Left colon (tissue), 2 donors: ENCODE measurements around the gene BRF1. TPM values are rescaled to one million over a fixed set of nuclear protein-coding genes. Genes with fewer than 3 reads are reported as not detected.

Source experiments
- ATAC-seq: fragments of 200-7000 bp; cut with Tn5 transposase; one replicate; pipeline ENCODE4 v1.9.1; 2020; ENCODE audit warnings: mild to moderate bottlenecking, moderate library complexity
- DNase-seq, 2 donors: peaks; one replicate each; pipeline ENCODE4 v3.0.0-alpha.2; 2020
- intact Hi-C, 2 donors: fragments of 100-400 bp; cut with DNase I in 1 of 2; cut with micrococcal nuclease in 1 of 2; formaldehyde crosslinking; loops; one replicate each; pipeline versions ENCODE4 v1.11.2 to v1.14.0; 2022; cut with DNase I, micrococcal nuclease
- total RNA-seq, 2 donors: library from RNA; stranded (reverse); fragmentation: NEBNext Ultra II Directional; extraction: Animal tissue kit (Norgen Biotek cat#: 25700); gene quantifications; one replicate each; pipeline ENCODE4 v1.2.1, GENCODE V29; 2021
- donor health status: DM: no; HTN: no; CAD: no.
- donor health status: DM: yes; HTN: yes; CAD: no.

Gene BRF1
- total RNA-seq, 2 donors from 2014 or later: 29.9 to 35.1 TPM

GRCh38 chr14:105324080-105324778 lies 23.4 kb upstream of the BRF1 start:
- DNase-seq (no peak), ATAC-seq (peak; percentile 7)
- intact Hi-C loops: no loop called here

GRCh38 chr14:105323663-105324062 lies 22.9 kb upstream of the BRF1 start:
- ATAC-seq (no peak), DNase-seq (no peak)
- intact Hi-C loops: no loop called here

GRCh38 chr14:105322791-105323556 lies 22.2 kb upstream of the BRF1 start:
- ATAC-seq (no peak), DNase-seq (no peak)
- intact Hi-C loops: no loop called here

GRCh38 chr14:105317546-105317945 lies 16.7 kb upstream of the BRF1 start:
- intact Hi-C loops: no loop called here
- no peak for ATAC-seq
- no peak for DNase-seq

GRCh38 chr14:105316968-105317510 lies 16.2 kb upstream of the BRF1 start:
- DNase-seq: peak in 1 of 2 donors; percentile 52
- intact Hi-C loops: no loop called here
- no peak for ATAC-seq

DNA sequence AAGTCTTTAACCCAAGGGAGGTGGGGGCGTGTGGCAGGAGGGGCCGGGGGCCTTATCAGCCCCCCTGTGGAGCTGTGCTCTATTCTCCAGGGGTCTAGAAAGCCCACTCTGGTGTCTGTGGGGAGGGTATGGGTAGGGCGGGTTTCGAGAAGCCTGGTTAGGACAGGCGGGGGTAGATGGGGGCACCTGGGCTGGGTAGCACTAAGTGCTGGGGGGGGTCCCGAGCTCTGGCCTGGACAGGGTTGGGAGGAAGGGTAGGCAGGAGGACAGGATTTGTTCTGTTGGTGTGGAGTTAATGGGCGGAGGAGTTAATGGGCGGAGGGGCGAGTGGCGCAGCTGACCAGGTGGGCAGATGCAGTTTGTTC lies 15.8 kb upstream of the BRF1 start:
- DNase-seq: no peak
- ATAC-seq: no peak
- intact Hi-C loops: no loop called here

DNA sequence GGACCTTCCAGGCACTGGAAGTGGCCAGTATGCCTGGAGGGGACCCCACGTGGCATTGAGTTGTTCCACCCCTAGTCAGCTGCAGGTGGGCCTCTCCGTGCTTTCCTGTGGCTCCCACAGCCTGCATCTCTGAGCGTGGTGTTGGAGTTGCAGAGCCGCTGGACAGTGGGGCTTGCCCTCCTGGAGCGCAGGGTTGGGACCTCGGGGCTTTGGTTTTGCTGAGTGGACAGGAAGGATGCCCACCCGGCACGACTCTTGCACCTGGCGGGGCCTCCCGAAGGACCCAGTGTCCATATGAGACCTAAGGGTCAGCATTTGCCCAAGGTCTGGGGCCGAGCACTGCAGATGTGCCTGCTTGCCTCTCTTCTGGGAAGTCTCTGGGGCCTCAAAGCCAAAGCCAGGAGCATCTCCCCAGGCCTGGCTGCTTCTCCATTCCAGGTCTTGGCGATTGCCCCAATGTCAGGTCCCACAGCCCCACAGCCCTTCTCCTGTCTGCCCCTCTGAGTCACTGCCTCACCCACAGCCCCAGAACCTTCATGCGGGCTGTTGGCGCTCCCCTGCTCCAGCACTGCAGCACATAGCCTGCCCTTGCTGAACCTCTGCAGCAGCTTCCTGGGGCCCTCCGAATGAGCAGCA lies 15.3 kb upstream of the BRF1 start:
- intact Hi-C loops: no loop called here
- DNase-seq (no peak), ATAC-seq (no peak)

GRCh38 chr14:105315211-105315721 lies 14.5 kb upstream of the BRF1 start:
- ATAC-seq (peak; percentile 53), DNase-seq (peak; percentile 68 to 78)
- intact Hi-C loops: no loop called here

GRCh38 chr14:105314287-105315200 lies 13.7 kb upstream of the BRF1 start, which contains the start of gene PACS2:
TSS of gene PACS2 (plus strand) at chr14:105314748. CDS start at chr14:105314919, 171 bp downstream.
- intact Hi-C loops: no loop called here
- ATAC-seq: peak; percentile 83

GRCh38 chr14:105313381-105314286 lies 12.8 kb upstream of the BRF1 start:
- intact Hi-C loops: no loop called here
- ATAC-seq: peak; percentile 32
- peak in 1 of 2 donors; percentile 67 for DNase-seq

More at GRCh38 chr14:105314287-105315200, 13.7 kb upstream of the BRF1 start, which contains the start of gene PACS2:
- peak; percentile 59 to 81 for DNase-seq

GRCh38 chr14:105312973-105313372 lies 12.2 kb upstream of the BRF1 start:
- intact Hi-C loops: no loop called here
- DNase-seq (no peak), ATAC-seq (no peak)

DNA sequence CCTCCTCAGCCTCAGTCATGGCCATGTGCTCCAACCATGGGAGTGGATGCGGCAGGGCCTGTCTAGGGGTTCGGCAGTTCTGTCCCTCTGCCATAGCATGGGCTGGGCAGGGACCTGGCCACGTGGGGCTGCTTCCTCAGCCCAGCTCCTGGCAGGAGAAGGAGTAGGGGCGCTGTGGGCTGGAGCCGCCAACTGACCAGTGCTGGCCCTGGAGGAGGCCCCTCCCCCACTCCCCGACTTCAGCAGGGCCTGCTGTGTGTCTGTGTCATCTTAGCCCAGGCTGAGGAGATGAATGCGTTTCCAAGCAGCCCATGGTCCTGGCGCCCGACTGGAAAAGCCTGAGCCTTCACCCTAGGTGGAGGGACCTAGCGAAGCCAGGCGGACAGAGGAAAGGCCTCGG lies 11.0 kb upstream of the BRF1 start:
- intact Hi-C loops: no loop called here
- DNase-seq (no peak), ATAC-seq (no peak)

GRCh38 chr14:105309371-105309770 lies 8.6 kb upstream of the BRF1 start:
- ATAC-seq: no peak
- intact Hi-C loops: no loop called here
- no peak for DNase-seq

GRCh38 chr14:105307052-105307727 lies 6.4 kb upstream of the BRF1 start:
- DNase-seq (no peak), ATAC-seq (no peak)
- intact Hi-C loops: no loop called here

DNA sequence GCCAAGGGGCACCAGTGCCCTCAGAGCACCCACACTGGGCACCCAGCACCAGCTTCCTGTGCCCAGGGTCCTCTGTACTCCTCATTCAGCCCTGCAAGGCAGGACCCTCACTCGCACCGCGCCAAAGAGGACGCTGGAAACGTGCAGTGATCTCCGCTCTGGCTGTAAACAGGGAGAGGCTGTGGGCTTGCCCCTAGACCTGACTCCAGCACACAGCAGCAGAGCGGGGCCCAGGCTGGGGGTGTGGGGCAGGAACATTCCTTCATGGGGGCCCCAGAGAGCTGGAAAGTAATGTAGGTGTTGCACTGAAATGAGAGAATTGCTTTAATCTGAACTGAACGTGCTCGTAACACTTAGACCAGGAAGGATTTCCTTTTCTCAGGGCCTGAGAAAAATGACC lies 5.0 kb upstream of the BRF1 start:
- ATAC-seq (no peak), DNase-seq (no peak)
- intact Hi-C loops: no loop called here

DNA sequence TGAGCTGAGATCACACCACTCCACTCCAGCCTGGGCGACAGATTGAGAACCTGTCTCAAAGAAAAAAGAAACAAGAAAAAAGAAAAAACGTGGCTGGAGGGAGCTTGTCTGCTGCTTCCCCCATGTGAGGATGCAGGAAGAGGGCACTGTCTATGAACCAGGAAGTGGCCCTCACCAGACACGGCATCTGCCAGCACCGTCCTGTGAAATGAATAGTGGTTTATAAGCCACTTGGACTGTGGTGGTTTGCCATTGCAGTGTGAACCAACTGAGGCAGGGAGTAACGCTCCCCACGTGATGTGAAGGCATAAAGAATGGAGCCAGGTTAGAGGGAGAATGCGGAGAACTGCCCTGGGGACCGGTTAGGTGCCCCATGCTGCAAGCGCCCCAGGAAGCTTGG lies 4.5 kb upstream of the BRF1 start:
- no peak for DNase-seq
- intact Hi-C loops: no loop called here
- no peak for ATAC-seq

DNA sequence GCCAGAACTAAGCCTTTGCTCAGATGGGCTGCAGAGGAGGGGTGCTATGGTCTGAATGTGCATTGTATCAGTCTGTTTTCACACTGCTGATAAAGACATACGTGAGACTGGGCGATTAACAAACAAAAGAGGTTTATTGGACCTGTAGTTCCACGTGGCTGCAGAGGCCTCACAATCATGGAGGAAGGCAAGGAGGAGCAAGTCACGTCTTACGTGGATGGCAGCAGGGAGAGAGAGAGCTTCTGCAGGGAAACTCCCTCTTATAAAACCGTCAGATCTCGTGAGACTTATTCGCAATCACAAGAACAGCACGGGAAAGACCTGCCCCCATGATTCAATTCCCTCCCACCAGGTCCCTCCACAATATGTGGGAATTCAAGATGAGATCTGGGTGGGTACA lies 3.8 kb upstream of the BRF1 start:
- no peak for ATAC-seq
- DNase-seq: no peak
- intact Hi-C loops: no loop called here
